ENCODE data around the gene ZG16B.
A peak's percentile ranks its signal among the peaks of the same experiment; 100 is the strongest.

The ZG16B gene

GRCh38 chr16:2843526-2843925, 13.4 kb downstream of the ZG16B start:
- no peak for DNase-seq (ENCODE audit: low read depth, low spot score)

- DNase-seq (ENCODE audit: low read depth, low spot score), result no peak
Measured at GRCh38 chr16:2845116-2845515, 15.0 kb downstream of the ZG16B start.

GRCh38 chr16:2846511-2847310, 16.6 kb downstream of the ZG16B start:
- no peak for DNase-seq (ENCODE audit: low read depth, low spot score)

GRCh38 chr16:2848933-2849725, 19.0 kb downstream of the ZG16B start:
- no peak for DNase-seq (ENCODE audit: low read depth, low spot score)

- DNase-seq (ENCODE audit: low read depth, low spot score), result no peak
Measured at GRCh38 chr16:2852003-2852730, 22.1 kb downstream of the ZG16B start.

GRCh38 chr16:2852731-2853507, 22.8 kb downstream of the ZG16B start:
- peak; percentile 37 for DNase-seq (ENCODE audit: low read depth, low spot score)

GRCh38 chr16:2853531-2854073, 23.5 kb downstream of the ZG16B start:
- DNase-seq (ENCODE audit: low read depth, low spot score), result no peak

- peak; percentile 47 for DNase-seq (ENCODE audit: low read depth, low spot score)
Measured at GRCh38 chr16:2854700-2855309, 24.7 kb downstream of the ZG16B start.

GRCh38 chr16:2855536-2855935, 25.4 kb downstream of the ZG16B start:
- DNase-seq (ENCODE audit: low read depth, low spot score), result no peak

- DNase-seq (ENCODE audit: low read depth, low spot score), result peak; percentile 36
Measured at GRCh38 chr16:2856061-2856670, 26.1 kb downstream of the ZG16B start.

GRCh38 chr16:2856686-2857450, 26.8 kb downstream of the ZG16B start:
- no peak for DNase-seq (ENCODE audit: low read depth, low spot score)

GRCh38 chr16:2857451-2858244, 27.5 kb downstream of the ZG16B start, which contains the start of gene PRSS22:
Gene PRSS22 (minus strand): TSS chr16:2858170. CDS start chr16:2858104, 66 bp downstream.
- DNase-seq (ENCODE audit: low read depth, low spot score), result peak; percentile 61

GRCh38 chr16:2858245-2859025, 28.3 kb downstream of the ZG16B start:
- DNase-seq (ENCODE audit: low read depth, low spot score), result peak; percentile 71

- no peak for DNase-seq (ENCODE audit: low read depth, low spot score)
Measured at GRCh38 chr16:2859686-2860265, 29.7 kb downstream of the ZG16B start.

- DNase-seq (ENCODE audit: low read depth, low spot score), result peak; percentile 21
Measured at GRCh38 chr16:2860826-2861567, 30.9 kb downstream of the ZG16B start.

- DNase-seq (ENCODE audit: low read depth, low spot score), result no peak
Measured at GRCh38 chr16:2865651-2866050, 35.5 kb downstream of the ZG16B start.

- DNase-seq (ENCODE audit: low read depth, low spot score), result no peak
Measured at GRCh38 chr16:2866431-2866830, 36.3 kb downstream of the ZG16B start.

All from ELF-1 (cell line).